Measurements from ENCODE around the gene NRL. TPM values are rescaled to one million over a fixed set of nuclear protein-coding genes. Genes with fewer than 3 reads are reported as not detected.

NRL gene
- total and polyA plus RNA-seq, 10 of the 15 experiments (the other 5 are each of a cell fraction or from before 2014, with no cell fraction given) = 0.11 to 4.4 (median 2.2) TPM

DNA sequence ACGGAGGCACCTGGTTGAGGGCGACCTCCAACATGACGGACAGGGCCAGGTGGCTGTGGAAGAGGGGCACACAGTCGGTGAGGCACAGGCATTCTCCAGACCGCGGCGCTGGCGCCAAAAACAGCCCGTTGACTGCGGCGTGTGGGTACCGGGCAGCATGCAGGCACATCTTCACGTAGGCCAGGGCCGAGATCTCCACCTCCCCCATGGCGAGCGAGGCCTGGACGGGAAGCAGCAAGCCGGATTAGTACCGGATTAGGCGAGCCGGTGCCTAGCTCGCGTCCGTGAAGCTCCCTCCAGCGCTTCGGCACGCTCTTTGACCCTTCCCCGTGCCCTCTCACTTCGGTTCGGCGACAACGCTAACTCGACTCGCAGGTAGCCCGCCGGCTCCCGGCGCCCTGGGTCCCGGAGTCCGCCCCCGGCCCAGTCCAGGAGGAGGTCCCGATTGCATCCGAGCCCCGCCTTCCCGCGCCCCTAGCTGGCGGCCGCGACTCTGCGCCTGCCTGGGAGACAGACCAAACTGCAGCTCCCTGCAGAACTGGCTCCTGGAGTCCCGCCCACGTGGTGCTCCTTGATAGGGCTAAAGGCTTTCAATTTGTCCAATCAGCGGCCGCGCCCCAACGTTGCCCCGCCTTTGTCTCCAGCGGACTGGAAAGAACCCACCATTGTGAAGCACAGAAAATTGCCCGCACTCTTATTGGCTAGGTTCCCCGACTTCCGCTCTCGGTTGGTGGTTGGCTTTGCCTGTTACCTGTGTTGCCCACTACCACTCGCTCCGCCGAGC, 26.5 kb upstream of the NRL start, which contains the start of gene EMC9 (continued):
- peak; percentile 94 for TF ChIP-seq SP1 (IDR thresholded peaks at IDR 0.05; ENCODE audit: low read depth, low read length)
- TF ChIP-seq, protein P1, sequence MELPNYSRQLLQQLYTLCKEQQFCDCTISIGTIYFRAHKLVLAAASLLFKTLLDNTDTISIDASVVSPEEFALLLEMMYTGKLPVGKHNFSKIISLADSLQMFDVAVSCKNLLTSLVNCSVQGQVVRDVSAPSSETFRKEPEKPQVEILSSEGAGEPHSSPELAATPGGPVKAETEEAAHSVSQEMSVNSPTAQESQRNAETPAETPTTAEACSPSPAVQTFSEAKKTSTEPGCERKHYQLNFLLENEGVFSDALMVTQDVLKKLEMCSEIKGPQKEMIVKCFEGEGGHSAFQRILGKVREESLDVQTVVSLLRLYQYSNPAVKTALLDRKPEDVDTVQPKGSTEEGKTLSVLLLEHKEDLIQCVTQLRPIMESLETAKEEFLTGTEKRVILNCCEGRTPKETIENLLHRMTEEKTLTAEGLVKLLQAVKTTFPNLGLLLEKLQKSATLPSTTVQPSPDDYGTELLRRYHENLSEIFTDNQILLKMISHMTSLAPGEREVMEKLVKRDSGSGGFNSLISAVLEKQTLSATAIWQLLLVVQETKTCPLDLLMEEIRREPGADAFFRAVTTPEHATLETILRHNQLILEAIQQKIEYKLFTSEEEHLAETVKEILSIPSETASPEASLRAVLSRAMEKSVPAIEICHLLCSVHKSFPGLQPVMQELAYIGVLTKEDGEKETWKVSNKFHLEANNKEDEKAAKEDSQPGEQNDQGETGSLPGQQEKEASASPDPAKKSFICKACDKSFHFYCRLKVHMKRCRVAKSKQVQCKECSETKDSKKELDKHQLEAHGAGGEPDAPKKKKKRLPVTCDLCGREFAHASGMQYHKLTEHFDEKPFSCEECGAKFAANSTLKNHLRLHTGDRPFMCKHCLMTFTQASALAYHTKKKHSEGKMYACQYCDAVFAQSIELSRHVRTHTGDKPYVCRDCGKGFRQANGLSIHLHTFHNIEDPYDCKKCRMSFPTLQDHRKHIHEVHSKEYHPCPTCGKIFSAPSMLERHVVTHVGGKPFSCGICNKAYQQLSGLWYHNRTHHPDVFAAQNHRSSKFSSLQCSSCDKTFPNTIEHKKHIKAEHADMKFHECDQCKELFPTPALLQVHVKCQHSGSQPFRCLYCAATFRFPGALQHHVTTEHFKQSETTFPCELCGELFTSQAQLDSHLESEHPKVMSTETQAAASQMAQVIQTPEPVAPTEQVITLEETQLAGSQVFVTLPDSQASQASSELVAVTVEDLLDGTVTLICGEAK (IDR thresholded peaks at IDR 0.05; ENCODE audit: borderline replicate concordance) = peak; percentile 79; the same call in 1 of the 2 replicates
- no peak for TF ChIP-seq RAD21 (IDR thresholded peaks at IDR 0.05; ENCODE audit: insufficient read depth, low read depth, low read length)
- no peak for TF ChIP-seq KAT2A (conservative IDR thresholded peaks at IDR 0.05; ENCODE audit: control insufficient read depth, low read depth, low read length)
- peak; percentile 40 for TF ChIP-seq YY1 (IDR thresholded peaks at IDR 0.05; ENCODE audit: low read depth, low read length)
- TF ChIP-seq BACH1 (IDR thresholded peaks at IDR 0.05; ENCODE audit: borderline replicate concordance) = peak; percentile 20; the same call in 1 of the 2 replicates
- TF ChIP-seq, protein P2, sequence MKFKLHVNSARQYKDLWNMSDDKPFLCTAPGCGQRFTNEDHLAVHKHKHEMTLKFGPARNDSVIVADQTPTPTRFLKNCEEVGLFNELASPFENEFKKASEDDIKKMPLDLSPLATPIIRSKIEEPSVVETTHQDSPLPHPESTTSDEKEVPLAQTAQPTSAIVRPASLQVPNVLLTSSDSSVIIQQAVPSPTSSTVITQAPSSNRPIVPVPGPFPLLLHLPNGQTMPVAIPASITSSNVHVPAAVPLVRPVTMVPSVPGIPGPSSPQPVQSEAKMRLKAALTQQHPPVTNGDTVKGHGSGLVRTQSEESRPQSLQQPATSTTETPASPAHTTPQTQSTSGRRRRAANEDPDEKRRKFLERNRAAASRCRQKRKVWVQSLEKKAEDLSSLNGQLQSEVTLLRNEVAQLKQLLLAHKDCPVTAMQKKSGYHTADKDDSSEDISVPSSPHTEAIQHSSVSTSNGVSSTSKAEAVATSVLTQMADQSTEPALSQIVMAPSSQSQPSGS (IDR thresholded peaks at IDR 0.05; ENCODE audit: low read length) = no peak
- peak; percentile 55; the same call in 1 of the 2 replicates for TF ChIP-seq NBN (IDR thresholded peaks at IDR 0.05)
- TF ChIP-seq RELA (IDR thresholded peaks at IDR 0.05; ENCODE audit: borderline replicate concordance, partially characterized antibody) = no peak
- 0 out of 2 replicates have a peak, but pooled peaks have one; percentile 66 for TF ChIP-seq CBX5 (IDR thresholded peaks at IDR 0.05; ENCODE audit: low read depth)
- TF ChIP-seq TCF3 (IDR thresholded peaks at IDR 0.05; ENCODE audit: borderline replicate concordance, insufficient read depth, low read depth, low read length) = peak; percentile 79; the same call in 1 of the 2 replicates
- no peak for TF ChIP-seq RBBP5 (conservative IDR thresholded peaks at IDR 0.05)
- TF ChIP-seq TCF12 (IDR thresholded peaks at IDR 0.05; ENCODE audit: low read depth, low read length) = 0 out of 2 replicates have a peak, but pooled peaks have one; percentile 37
- peak in 1 of 2 experiments; percentile 43; a peak in 1 of 4 replicates for TF ChIP-seq IKZF2 (IDR thresholded peaks at IDR 0.05)
- TF ChIP-seq ZZZ3 (IDR thresholded peaks at IDR 0.05; ENCODE audit: control insufficient read depth, insufficient read length, low read depth) = no peak
- TF ChIP-seq KLF5 (IDR thresholded peaks at IDR 0.05; ENCODE audit: partially characterized antibody) = peak; percentile 43
- TF ChIP-seq ZSCAN29 (IDR thresholded peaks at IDR 0.05) = no peak
- TF ChIP-seq, protein P3, sequence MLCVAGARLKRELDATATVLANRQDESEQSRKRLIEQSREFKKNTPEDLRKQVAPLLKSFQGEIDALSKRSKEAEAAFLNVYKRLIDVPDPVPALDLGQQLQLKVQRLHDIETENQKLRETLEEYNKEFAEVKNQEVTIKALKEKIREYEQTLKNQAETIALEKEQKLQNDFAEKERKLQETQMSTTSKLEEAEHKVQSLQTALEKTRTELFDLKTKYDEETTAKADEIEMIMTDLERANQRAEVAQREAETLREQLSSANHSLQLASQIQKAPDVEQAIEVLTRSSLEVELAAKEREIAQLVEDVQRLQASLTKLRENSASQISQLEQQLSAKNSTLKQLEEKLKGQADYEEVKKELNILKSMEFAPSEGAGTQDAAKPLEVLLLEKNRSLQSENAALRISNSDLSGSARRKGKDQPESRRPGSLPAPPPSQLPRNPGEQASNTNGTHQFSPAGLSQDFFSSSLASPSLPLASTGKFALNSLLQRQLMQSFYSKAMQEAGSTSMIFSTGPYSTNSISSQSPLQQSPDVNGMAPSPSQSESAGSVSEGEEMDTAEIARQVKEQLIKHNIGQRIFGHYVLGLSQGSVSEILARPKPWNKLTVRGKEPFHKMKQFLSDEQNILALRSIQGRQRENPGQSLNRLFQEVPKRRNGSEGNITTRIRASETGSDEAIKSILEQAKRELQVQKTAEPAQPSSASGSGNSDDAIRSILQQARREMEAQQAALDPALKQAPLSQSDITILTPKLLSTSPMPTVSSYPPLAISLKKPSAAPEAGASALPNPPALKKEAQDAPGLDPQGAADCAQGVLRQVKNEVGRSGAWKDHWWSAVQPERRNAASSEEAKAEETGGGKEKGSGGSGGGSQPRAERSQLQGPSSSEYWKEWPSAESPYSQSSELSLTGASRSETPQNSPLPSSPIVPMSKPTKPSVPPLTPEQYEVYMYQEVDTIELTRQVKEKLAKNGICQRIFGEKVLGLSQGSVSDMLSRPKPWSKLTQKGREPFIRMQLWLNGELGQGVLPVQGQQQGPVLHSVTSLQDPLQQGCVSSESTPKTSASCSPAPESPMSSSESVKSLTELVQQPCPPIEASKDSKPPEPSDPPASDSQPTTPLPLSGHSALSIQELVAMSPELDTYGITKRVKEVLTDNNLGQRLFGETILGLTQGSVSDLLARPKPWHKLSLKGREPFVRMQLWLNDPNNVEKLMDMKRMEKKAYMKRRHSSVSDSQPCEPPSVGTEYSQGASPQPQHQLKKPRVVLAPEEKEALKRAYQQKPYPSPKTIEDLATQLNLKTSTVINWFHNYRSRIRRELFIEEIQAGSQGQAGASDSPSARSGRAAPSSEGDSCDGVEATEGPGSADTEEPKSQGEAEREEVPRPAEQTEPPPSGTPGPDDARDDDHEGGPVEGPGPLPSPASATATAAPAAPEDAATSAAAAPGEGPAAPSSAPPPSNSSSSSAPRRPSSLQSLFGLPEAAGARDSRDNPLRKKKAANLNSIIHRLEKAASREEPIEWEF (IDR thresholded peaks at IDR 0.05; ENCODE audit: insufficient replicate concordance, low read depth, low read length) = peak; percentile 57
- peak; percentile 80; the same call in 1 of the 2 replicates for TF ChIP-seq PML (IDR thresholded peaks at IDR 0.05; ENCODE audit: low read length)
- peak; percentile 48; the same call in 1 of the 2 replicates for TF ChIP-seq CBFB (IDR thresholded peaks at IDR 0.05; ENCODE audit: low read depth)

All from GM12878 (cell line).